HG03442 (cell line): Measurements from ENCODE around the gene ING5.

Source experiments
- ATAC-seq: cut with Tn5 transposase; IDR thresholded peaks from one replicate; pipeline ENCODE4 v1.9.1; 2021; ENCODE audit warnings: mild to moderate bottlenecking, moderate library complexity; ENCODE audit not compliant: unreplicated experiment

ING5 gene

GRCh38 chr2:241774419-241775222 lies 72.8 kb downstream of the ING5 start:
- no peak for ATAC-seq

GRCh38 chr2:241775223-241776177 lies 73.7 kb downstream of the ING5 start:
- no peak for ATAC-seq

GRCh38 chr2:241776336-241777169 lies 74.7 kb downstream of the ING5 start, which contains the start of gene GAL3ST2:
TSS of gene GAL3ST2 (plus strand) at chr2:241776822. CDS start at chr2:241776956, 134 bp downstream.
- ATAC-seq, result no peak

GRCh38 chr2:241777170-241777685 lies 75.4 kb downstream of the ING5 start:
- no peak for ATAC-seq

- ATAC-seq, result no peak
Measured at GRCh38 chr2:241777686-241778627, 76.1 kb downstream of the ING5 start.
